ENCODE results near the gene RAB37. TPM values are rescaled to one million over a fixed set of nuclear protein-coding genes. Genes with fewer than 3 reads are reported as not detected.
A peak's percentile ranks its signal among the peaks of the same experiment; 100 is the strongest.

The RAB37 gene
- total and polyA plus RNA-seq, 2 of the 13 experiments (the other 11 are each of a cell fraction or from before 2014, with no cell fraction given), result 0.91 to 3.7 TPM

DNA sequence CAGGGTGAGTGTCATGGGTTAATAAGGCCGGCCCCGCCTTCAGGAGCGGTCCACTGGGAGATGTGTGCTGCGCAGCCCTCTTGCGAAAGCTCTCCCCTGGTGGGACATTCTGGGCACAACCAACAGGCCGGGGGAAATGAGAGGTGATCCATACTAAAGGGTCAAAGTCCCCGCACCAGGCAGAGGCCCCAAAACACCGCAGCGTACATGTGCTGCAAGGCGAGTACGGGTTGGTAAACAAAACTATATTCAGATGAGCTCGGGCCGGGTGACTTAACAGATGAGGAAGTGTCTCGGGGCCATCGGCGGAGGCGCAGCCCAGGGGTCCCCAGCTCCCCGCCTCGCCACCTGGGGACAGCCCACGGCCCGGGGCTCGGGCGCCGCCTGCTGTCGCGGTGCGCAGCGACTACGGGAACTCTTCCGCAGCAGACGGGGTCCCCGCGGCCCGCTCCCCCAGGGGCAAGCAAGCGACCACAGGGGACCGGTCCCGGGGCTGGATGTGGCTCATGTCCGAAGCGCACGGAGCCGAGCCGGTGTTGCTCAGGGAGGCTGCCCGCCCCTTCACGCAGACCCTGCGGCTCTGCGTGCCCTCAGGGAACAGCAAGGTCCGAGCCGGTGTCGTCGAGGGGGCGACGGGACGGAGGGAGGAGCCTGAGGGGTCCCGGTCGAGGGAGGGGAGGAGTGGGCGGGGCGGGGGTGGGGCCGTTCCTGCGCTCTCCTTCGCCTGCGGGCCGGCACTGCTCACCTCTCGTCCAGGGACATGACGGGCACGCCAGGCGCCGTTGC, at the start of gene RAB37 (continued):
- TF ChIP-seq ZNF251 (CRISPR knock-in tag; IDR thresholded peaks at IDR 0.05), result no peak
- TF ChIP-seq RBFOX2 (IDR thresholded peaks at IDR 0.05; ENCODE audit: low read depth, low read length), result peak; percentile 90
- TF ChIP-seq, protein P1, sequence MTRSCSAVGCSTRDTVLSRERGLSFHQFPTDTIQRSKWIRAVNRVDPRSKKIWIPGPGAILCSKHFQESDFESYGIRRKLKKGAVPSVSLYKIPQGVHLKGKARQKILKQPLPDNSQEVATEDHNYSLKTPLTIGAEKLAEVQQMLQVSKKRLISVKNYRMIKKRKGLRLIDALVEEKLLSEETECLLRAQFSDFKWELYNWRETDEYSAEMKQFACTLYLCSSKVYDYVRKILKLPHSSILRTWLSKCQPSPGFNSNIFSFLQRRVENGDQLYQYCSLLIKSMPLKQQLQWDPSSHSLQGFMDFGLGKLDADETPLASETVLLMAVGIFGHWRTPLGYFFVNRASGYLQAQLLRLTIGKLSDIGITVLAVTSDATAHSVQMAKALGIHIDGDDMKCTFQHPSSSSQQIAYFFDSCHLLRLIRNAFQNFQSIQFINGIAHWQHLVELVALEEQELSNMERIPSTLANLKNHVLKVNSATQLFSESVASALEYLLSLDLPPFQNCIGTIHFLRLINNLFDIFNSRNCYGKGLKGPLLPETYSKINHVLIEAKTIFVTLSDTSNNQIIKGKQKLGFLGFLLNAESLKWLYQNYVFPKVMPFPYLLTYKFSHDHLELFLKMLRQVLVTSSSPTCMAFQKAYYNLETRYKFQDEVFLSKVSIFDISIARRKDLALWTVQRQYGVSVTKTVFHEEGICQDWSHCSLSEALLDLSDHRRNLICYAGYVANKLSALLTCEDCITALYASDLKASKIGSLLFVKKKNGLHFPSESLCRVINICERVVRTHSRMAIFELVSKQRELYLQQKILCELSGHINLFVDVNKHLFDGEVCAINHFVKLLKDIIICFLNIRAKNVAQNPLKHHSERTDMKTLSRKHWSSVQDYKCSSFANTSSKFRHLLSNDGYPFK (CRISPR knock-in tag; IDR thresholded peaks at IDR 0.05; ENCODE audit: borderline replicate concordance), result peak; percentile 14; the same call in 1 of the 2 replicates
- peak; percentile 78; the same call in 1 of the 2 replicates for TF ChIP-seq MEIS2 (CRISPR knock-in tag; IDR thresholded peaks at IDR 0.05)
- TF ChIP-seq DMAP1 (CRISPR knock-in tag; IDR thresholded peaks at IDR 0.05), result peak; percentile 74; the same call in 1 of the 2 replicates
- no peak for TF ChIP-seq SNRNP70 (IDR thresholded peaks at IDR 0.05; ENCODE audit: low read depth, low read length)
- no peak for TF ChIP-seq ZFP62 (CRISPR knock-in tag; IDR thresholded peaks at IDR 0.05)
- peak; percentile 83; the same call in 1 of the 2 replicates for TF ChIP-seq ZNF788 (CRISPR knock-in tag; IDR thresholded peaks at IDR 0.05; ENCODE audit: borderline replicate concordance)
- TF ChIP-seq, protein P2, sequence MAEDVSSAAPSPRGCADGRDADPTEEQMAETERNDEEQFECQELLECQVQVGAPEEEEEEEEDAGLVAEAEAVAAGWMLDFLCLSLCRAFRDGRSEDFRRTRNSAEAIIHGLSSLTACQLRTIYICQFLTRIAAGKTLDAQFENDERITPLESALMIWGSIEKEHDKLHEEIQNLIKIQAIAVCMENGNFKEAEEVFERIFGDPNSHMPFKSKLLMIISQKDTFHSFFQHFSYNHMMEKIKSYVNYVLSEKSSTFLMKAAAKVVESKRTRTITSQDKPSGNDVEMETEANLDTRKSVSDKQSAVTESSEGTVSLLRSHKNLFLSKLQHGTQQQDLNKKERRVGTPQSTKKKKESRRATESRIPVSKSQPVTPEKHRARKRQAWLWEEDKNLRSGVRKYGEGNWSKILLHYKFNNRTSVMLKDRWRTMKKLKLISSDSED (CRISPR knock-in tag; IDR thresholded peaks at IDR 0.05), result no peak
- 0 out of 2 replicates have a peak, but pooled peaks have one; percentile 64 for TF ChIP-seq ZNF329 (CRISPR knock-in tag; IDR thresholded peaks at IDR 0.05; ENCODE audit: low read depth)
- TF ChIP-seq HNRNPK (IDR thresholded peaks at IDR 0.05; ENCODE audit: low read depth, low read length, poor library complexity, severe bottlenecking), result peak; percentile 62
- no peak for TF ChIP-seq ZBTB21 (CRISPR knock-in tag; IDR thresholded peaks at IDR 0.05)
- TF ChIP-seq ZFP36L2 (CRISPR knock-in tag; IDR thresholded peaks at IDR 0.05), result no peak
- TF ChIP-seq ATM (IDR thresholded peaks at IDR 0.05; ENCODE audit: borderline replicate concordance), result no peak
- no peak for TF ChIP-seq PTBP1 (IDR thresholded peaks at IDR 0.05; ENCODE audit: low read depth, low read length, poor library complexity, severe bottlenecking)
- TF ChIP-seq HNF4A (CRISPR knock-in tag; IDR thresholded peaks at IDR 0.05), result peak; percentile 99
- TF ChIP-seq ZNF180 (CRISPR knock-in tag; IDR thresholded peaks at IDR 0.05; ENCODE audit: borderline replicate concordance, low read depth), result no peak
- no peak; the same call in 1 of the 2 replicates for TF ChIP-seq EHMT2 (IDR thresholded peaks at IDR 0.05; ENCODE audit: borderline replicate concordance, low read depth, low read length)
- no peak for TF ChIP-seq ZNF577 (CRISPR knock-in tag; IDR thresholded peaks at IDR 0.05; ENCODE audit: borderline replicate concordance, low read depth)
- no peak for TF ChIP-seq IKZF1 (IDR thresholded peaks at IDR 0.05)
- TF ChIP-seq ELF3 (CRISPR knock-in tag; IDR thresholded peaks at IDR 0.05), result peak; percentile 85
- TF ChIP-seq ZBTB3 (CRISPR knock-in tag; IDR thresholded peaks at IDR 0.05; ENCODE audit: borderline replicate concordance, low read depth), result no peak; the same call in 1 of the 2 replicates
- no peak for TF ChIP-seq NR3C1 (CRISPR knock-in tag; IDR thresholded peaks at IDR 0.05)
- peak; percentile 58; the same call in 1 of the 2 replicates for TF ChIP-seq ZNF160 (CRISPR knock-in tag; IDR thresholded peaks at IDR 0.05)

Data from HepG2 (cell line).